ENCODE data around the gene ERN2. TPM values are rescaled to one million over a fixed set of nuclear protein-coding genes. Genes with fewer than 3 reads are reported as not detected.

ERN2 gene
- total RNA-seq, 1 experiment from 2014 or later, result 3.9 TPM

- H3K4me2 ChIP-seq, result no peak overlapping the region
- H3K4me1 ChIP-seq (replicated peaks; ENCODE audit: insufficient read depth), result peaks cover 12% of the 10 kb centered on the region
- no peaks in the 10 kb centered on the region for H3K36me3 ChIP-seq (ENCODE audit: low read depth)
- H3F3A ChIP-seq (ENCODE audit: insufficient read depth, low read depth), result peaks cover 3% of the 10 kb centered on the region; the same call in 1 of the 2 replicates
- H4K20me1 ChIP-seq (ENCODE audit: insufficient read depth), result no peaks in the 10 kb centered on the region
- H3K79me2 ChIP-seq (ENCODE audit: low read depth), result no peaks in the 10 kb centered on the region
- ChIA-PET POLR2A (ENCODE audit: unreplicated experiment) (no interaction called here), CTCF (no interaction called here)
- H2AFZ ChIP-seq, result no peak overlapping the region
- no peak for TF ChIP-seq CTCF (conservative IDR thresholded peaks at IDR 0.05)
- TF ChIP-seq EZH2 (IDR thresholded peaks at IDR 0.05; ENCODE audit: low read depth), result no peak
- H3K9me2 ChIP-seq (ENCODE audit: insufficient read depth), result no peaks in the 10 kb centered on the region
- no peak for DNase-seq
- no peak overlapping the region for H3K27ac ChIP-seq
- peaks cover 17% of the 10 kb centered on the region for H3K27me3 ChIP-seq (ENCODE audit: insufficient read depth, low read depth)
- BruUV-seq (replicated peaks), result no TSS peak
- intact Hi-C loops (cut with micrococcal nuclease; ENCODE audit: unreplicated experiment), result no loop called here
- H3K4me3 ChIP-seq, result no peak overlapping the region
- no peaks in the 10 kb centered on the region for H3K9me3 ChIP-seq (ENCODE audit: insufficient read depth, low read depth)
Observed at GRCh38 chr16:23716484-23716883, 3.5 kb upstream of the ERN2 start.

- no peaks in the 10 kb centered on the region for H3K9me3 ChIP-seq (ENCODE audit: insufficient read depth, low read depth)
- CTCF ChIA-PET, result no interaction called here
- POLR2A ChIA-PET (ENCODE audit: unreplicated experiment), result interaction anchor here (0.5 kb wide), 1 partner anchor 276 kb away, joined by 3 read pairs; no protein-coding TSS in a partner anchor
- peak; percentile 48 to 63 for DNase-seq
- H2AFZ ChIP-seq, result no peak overlapping the region
- no peaks in the 10 kb centered on the region for H3K36me3 ChIP-seq (ENCODE audit: low read depth)
- H3K27me3 ChIP-seq (ENCODE audit: insufficient read depth, low read depth), result peaks cover 4% of the 10 kb centered on the region; the same call in 1 of the 2 replicates
- no peak overlapping the region for H3K27ac ChIP-seq
- no peak for TF ChIP-seq EZH2 (IDR thresholded peaks at IDR 0.05; ENCODE audit: low read depth)
- no peaks in the 10 kb centered on the region for H4K20me1 ChIP-seq (ENCODE audit: insufficient read depth)
- H3K9me2 ChIP-seq (ENCODE audit: insufficient read depth), result no peaks in the 10 kb centered on the region
- peak overlapping the region; percentile 45 for H3K4me2 ChIP-seq
- intact Hi-C loops (cut with micrococcal nuclease; ENCODE audit: unreplicated experiment), result no loop called here
- peaks cover 19% of the 10 kb centered on the region for H3K4me1 ChIP-seq (replicated peaks; ENCODE audit: insufficient read depth)
- H3F3A ChIP-seq (ENCODE audit: insufficient read depth, low read depth), result peaks cover 12% of the 10 kb centered on the region; the same call in 1 of the 2 replicates
- H3K4me3 ChIP-seq, result no peak overlapping the region
- H3K79me2 ChIP-seq (ENCODE audit: low read depth), result no peaks in the 10 kb centered on the region
- TSS peak; percentile 25 for BruUV-seq (replicated peaks)
Observed at GRCh38 chr16:23711785-23712184, 1.2 kb downstream of the ERN2 start.

- CTCF ChIA-PET, result no interaction called here
- intact Hi-C loops (cut with micrococcal nuclease; ENCODE audit: unreplicated experiment), result no loop called here
- no peak overlapping the region for H3K4me3 ChIP-seq
Observed at GRCh38 chr16:23710504-23710903, 2.5 kb downstream of the ERN2 start.

More at GRCh38 chr16:23710504-23710903, 2.5 kb downstream of the ERN2 start:
- no TSS peak for BruUV-seq (replicated peaks)
- Histone ChIP-seq H3K79me2 (ENCODE audit: low read depth) (no peaks in the 10 kb centered on the region), H3K36me3 (ENCODE audit: low read depth) (no peaks in the 10 kb centered on the region), H3K27ac (no peak overlapping the region), H3K9me2 (ENCODE audit: insufficient read depth) (no peaks in the 10 kb centered on the region), H3K4me2 (no peak overlapping the region), H2AFZ (no peak overlapping the region), H3K4me1 (replicated peaks; ENCODE audit: insufficient read depth) (peaks cover 19% of the 10 kb centered on the region), H4K20me1 (ENCODE audit: insufficient read depth) (no peaks in the 10 kb centered on the region), H3F3A (ENCODE audit: insufficient read depth, low read depth) (peaks cover 12% of the 10 kb centered on the region; the same call in 1 of the 2 replicates), H3K27me3 (ENCODE audit: insufficient read depth, low read depth) (no peaks in the 10 kb centered on the region), H3K9me3 (ENCODE audit: insufficient read depth, low read depth) (no peaks in the 10 kb centered on the region)
- POLR2A ChIA-PET (ENCODE audit: unreplicated experiment), result no interaction called here
- DNase-seq, result no peak
- TF ChIP-seq EZH2 (IDR thresholded peaks at IDR 0.05; ENCODE audit: low read depth) (no peak), CTCF (conservative IDR thresholded peaks at IDR 0.05) (no peak)

Data from PC-9 (cell line).